ENCODE results near the gene KDM4F.

GRCh38 chr11:95033051-95033450 lies 16.2 kb upstream of the KDM4F start:
- TF ChIP-seq ZNF274 (IDR thresholded peaks at IDR 0.05; ENCODE audit: low read depth, low read length) = no peak
- TF ChIP-seq, protein P1, sequence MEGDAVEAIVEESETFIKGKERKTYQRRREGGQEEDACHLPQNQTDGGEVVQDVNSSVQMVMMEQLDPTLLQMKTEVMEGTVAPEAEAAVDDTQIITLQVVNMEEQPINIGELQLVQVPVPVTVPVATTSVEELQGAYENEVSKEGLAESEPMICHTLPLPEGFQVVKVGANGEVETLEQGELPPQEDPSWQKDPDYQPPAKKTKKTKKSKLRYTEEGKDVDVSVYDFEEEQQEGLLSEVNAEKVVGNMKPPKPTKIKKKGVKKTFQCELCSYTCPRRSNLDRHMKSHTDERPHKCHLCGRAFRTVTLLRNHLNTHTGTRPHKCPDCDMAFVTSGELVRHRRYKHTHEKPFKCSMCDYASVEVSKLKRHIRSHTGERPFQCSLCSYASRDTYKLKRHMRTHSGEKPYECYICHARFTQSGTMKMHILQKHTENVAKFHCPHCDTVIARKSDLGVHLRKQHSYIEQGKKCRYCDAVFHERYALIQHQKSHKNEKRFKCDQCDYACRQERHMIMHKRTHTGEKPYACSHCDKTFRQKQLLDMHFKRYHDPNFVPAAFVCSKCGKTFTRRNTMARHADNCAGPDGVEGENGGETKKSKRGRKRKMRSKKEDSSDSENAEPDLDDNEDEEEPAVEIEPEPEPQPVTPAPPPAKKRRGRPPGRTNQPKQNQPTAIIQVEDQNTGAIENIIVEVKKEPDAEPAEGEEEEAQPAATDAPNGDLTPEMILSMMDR (IDR thresholded peaks at IDR 0.05 in 2 of 3, conservative IDR thresholded peaks at IDR 0.05 in 1 of 3; ENCODE audit: borderline replicate concordance in 1 of 3, insufficient read depth in 1 of 3, low read depth in 2 of 3, low read length in 2 of 3) = no peak

All from HCT116 (cell line).